Measurements from ENCODE around the gene PRIMPOL.

DNA sequence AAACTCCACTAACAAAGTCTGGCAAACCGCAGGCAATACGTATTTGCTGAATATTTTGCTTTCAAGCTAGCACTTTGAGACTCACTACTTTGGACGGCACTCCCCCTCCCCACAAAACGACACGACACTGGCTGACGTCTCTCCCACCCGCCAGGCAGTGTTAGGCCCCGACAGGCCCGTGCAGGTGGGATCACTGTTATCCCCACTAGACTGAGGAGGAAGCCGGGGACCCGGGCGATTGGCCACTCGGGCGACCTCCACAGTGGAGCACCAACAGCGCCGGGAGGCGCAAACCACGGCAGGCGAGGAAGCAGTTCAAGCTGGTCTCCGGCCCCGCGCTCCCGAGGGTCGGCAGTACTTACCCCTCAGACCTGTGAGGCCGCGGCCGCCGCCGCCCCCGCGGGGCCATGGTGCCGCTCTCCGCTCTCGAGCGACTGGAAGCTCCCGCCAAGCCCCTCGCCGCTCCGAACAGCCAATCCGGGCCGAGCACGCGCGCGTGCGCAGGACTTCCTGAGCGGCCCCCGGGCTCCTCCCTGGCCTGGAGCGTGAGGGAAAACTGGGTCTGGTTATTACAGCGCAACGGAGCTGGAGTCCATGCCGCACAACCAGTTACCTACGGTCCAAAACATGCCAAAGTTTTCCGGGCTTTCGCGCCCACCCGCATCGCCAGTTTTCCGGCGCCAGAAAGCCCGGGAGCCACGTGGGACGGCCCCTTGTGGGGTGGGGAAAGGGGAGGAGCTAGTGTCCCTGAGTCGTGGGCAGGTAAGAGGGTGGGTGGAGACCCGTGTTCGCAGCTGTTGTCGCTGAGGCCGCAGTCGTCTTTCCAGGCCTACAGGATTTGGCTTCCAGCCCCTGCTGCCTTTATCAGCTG lies 84.4 kb downstream of the PRIMPOL start, which contains the start of gene CENPU:
- TF ChIP-seq, protein P1, sequence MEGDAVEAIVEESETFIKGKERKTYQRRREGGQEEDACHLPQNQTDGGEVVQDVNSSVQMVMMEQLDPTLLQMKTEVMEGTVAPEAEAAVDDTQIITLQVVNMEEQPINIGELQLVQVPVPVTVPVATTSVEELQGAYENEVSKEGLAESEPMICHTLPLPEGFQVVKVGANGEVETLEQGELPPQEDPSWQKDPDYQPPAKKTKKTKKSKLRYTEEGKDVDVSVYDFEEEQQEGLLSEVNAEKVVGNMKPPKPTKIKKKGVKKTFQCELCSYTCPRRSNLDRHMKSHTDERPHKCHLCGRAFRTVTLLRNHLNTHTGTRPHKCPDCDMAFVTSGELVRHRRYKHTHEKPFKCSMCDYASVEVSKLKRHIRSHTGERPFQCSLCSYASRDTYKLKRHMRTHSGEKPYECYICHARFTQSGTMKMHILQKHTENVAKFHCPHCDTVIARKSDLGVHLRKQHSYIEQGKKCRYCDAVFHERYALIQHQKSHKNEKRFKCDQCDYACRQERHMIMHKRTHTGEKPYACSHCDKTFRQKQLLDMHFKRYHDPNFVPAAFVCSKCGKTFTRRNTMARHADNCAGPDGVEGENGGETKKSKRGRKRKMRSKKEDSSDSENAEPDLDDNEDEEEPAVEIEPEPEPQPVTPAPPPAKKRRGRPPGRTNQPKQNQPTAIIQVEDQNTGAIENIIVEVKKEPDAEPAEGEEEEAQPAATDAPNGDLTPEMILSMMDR (IDR thresholded peaks at IDR 0.05), result peak in 2 of 6 experiments; percentile 30 to 49
- TF ChIP-seq POLR2A (IDR thresholded peaks at IDR 0.05), result peak in 1 of 2 donors; percentile 92

Data from Peyer's patch (tissue), 4 donors.